Prostate gland (tissue), 2 donors: ENCODE data around the gene SLC24A4.

ENCODE experiments used
- POLR2A ChIP-seq: fragments of 450-650 bp; IDR thresholded peaks from one replicate; pipeline ENCODE4 v1.6.1; 2016; ENCODE audit warnings: antibody characterized with exemption, mild to moderate bottlenecking
- TF ChIP-seq, protein P1 (sequence below), 4 experiments: fragments of 200-600 bp in 2 of 4; fragments of 450-650 bp in 2 of 4; sonication (generic) in 2 of 4; IDR thresholded peaks; 1 replicate in 3 of 4; 2 replicates in 1 of 4; pipeline ENCODE4 v1.5.1; 2016 to 2019; ENCODE audit warnings: antibody characterized with exemption in 4 of 4, mild to moderate bottlenecking in 2 of 4, moderate library complexity in 2 of 4

DNA sequence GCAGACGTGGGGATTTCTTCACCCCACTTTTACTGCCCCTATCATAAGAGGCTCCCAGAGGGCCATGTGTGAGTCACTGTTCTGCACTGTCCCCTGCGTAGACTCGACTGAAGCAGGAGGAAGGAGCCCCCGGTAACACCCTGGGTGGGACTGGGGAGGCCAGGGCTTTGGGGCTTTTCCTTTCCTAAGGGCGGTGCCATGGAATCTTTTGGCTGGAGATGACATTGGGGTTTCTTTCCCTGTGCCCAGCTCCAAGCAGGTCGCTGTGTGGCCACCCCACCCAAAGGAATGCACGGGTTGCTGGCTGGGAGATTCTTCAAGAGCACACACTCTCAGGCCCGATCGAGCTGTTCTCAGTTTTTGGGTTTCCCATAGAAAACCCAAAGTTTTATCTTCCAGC lies 128.3 kb downstream of the SLC24A4 start:
- no peak for TF ChIP-seq POLR2A
- TF ChIP-seq, protein P1, sequence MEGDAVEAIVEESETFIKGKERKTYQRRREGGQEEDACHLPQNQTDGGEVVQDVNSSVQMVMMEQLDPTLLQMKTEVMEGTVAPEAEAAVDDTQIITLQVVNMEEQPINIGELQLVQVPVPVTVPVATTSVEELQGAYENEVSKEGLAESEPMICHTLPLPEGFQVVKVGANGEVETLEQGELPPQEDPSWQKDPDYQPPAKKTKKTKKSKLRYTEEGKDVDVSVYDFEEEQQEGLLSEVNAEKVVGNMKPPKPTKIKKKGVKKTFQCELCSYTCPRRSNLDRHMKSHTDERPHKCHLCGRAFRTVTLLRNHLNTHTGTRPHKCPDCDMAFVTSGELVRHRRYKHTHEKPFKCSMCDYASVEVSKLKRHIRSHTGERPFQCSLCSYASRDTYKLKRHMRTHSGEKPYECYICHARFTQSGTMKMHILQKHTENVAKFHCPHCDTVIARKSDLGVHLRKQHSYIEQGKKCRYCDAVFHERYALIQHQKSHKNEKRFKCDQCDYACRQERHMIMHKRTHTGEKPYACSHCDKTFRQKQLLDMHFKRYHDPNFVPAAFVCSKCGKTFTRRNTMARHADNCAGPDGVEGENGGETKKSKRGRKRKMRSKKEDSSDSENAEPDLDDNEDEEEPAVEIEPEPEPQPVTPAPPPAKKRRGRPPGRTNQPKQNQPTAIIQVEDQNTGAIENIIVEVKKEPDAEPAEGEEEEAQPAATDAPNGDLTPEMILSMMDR (IDR thresholded peaks at IDR 0.05), result no peak
